ENCODE data around the gene ANKHD1. TPM values are rescaled to one million over a fixed set of nuclear protein-coding genes. Genes with fewer than 3 reads are reported as not detected.

The ANKHD1 gene
- total and polyA plus RNA-seq, 2 of the 8 experiments (the other 6 are each of a cell fraction or from before 2014, with no cell fraction given): 69.9 to 108 TPM

- 0 out of 2 replicates have a peak, but pooled peaks have one; percentile 44 for TF ChIP-seq TAF1 (IDR thresholded peaks at IDR 0.05; ENCODE audit: low read depth, low read length)
- peak; percentile 59; the same call in 1 of the 2 replicates for TF ChIP-seq SP1 (IDR thresholded peaks at IDR 0.05; ENCODE audit: low read depth, low read length)
- TF ChIP-seq MAFK (IDR thresholded peaks at IDR 0.05; ENCODE audit: low read depth, low read length): no peak
- peak; percentile 15 to 41; a peak in 1 of 4 replicates for TF ChIP-seq HDAC2 (IDR thresholded peaks at IDR 0.05; ENCODE audit: borderline replicate concordance in 1 of 2, low read depth in 2 of 2, low read length in 2 of 2)
- TF ChIP-seq ZNF274 (IDR thresholded peaks at IDR 0.05; ENCODE audit: borderline replicate concordance, extremely low read depth, low read length): no peak
- TF ChIP-seq KDM4A (IDR thresholded peaks at IDR 0.05; ENCODE audit: low read depth, low read length, severe bottlenecking): no peak
- peak; percentile 44; the same call in 1 of the 2 replicates for TF ChIP-seq RBBP5 (IDR thresholded peaks at IDR 0.05; ENCODE audit: borderline replicate concordance, low read depth, low read length)
- TF ChIP-seq KDM5A (IDR thresholded peaks at IDR 0.05; ENCODE audit: low read length): no peak
- peak; percentile 96 for TF ChIP-seq SAP30 (IDR thresholded peaks at IDR 0.05; ENCODE audit: insufficient read depth, insufficient replicate concordance, low read length)
- TF ChIP-seq PHF8 (conservative IDR thresholded peaks at IDR 0.05; ENCODE audit: low read depth, low read length): peak; percentile 11; the same call in 1 of the 2 replicates
- no peak for TF ChIP-seq BACH1 (IDR thresholded peaks at IDR 0.05; ENCODE audit: low read length)
- peak; percentile 87 to 97 for TF ChIP-seq SIN3A (conservative IDR thresholded peaks at IDR 0.05 in 1 of 2, IDR thresholded peaks at IDR 0.05 in 1 of 2; ENCODE audit: low read depth in 1 of 2, low read length in 2 of 2)
- no peak for TF ChIP-seq E2F6 (IDR thresholded peaks at IDR 0.05)
- TF ChIP-seq, protein P1, sequence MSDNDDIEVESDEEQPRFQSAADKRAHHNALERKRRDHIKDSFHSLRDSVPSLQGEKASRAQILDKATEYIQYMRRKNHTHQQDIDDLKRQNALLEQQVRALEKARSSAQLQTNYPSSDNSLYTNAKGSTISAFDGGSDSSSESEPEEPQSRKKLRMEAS (IDR thresholded peaks at IDR 0.05): no peak
- no peak for TF ChIP-seq TAF7 (optimal IDR thresholded peaks at IDR 0.05; ENCODE audit: borderline replicate concordance, low read depth, low read length)
- no peak for TF ChIP-seq RNF2 (IDR thresholded peaks at IDR 0.05; ENCODE audit: borderline replicate concordance, low read depth, low read length, missing control alignments, poor library complexity, severe bottlenecking)
- no peak for TF ChIP-seq RFX5 (IDR thresholded peaks at IDR 0.05; ENCODE audit: borderline replicate concordance, low read depth, low read length)
- no peak for TF ChIP-seq EZH2 (IDR thresholded peaks at IDR 0.05; ENCODE audit: low read depth, low read length, severe bottlenecking)
- TF ChIP-seq CTBP2 (IDR thresholded peaks at IDR 0.05; ENCODE audit: borderline replicate concordance, insufficient read depth, insufficient read length, low read length): no peak
- peak; percentile 77 for TF ChIP-seq CHD2 (IDR thresholded peaks at IDR 0.05; ENCODE audit: low read length)
Observed at GRCh38 chr5:140402258-140403074, 833 bp downstream of the ANKHD1 start (continued).

Measured in H1 (cell line).